Measurements from ENCODE around the gene IMPG2. TPM values are rescaled to one million over a fixed set of nuclear protein-coding genes. Genes with fewer than 3 reads are reported as not detected.
"Not testable (repeated sequence)": the region's sequence is repeated elsewhere in the genome, so short reads cannot be mapped to it uniquely, and the experiment has no call there.

The IMPG2 gene
- total RNA-seq, 4 donors from 2014 or later, result 0.62 to 0.96 (median 0.81) TPM

GRCh38 chr3:101311676-101312075 lies 8.7 kb downstream of the IMPG2 start:
- TF ChIP-seq POLR2AphosphoS5 (IDR thresholded peaks at IDR 0.05) (no peak), EP300 (IDR thresholded peaks at IDR 0.05) (no peak), POLR2A (IDR thresholded peaks at IDR 0.05) (no peak), CTCF (IDR thresholded peaks at IDR 0.05) (no peak)
- H3K4me3 ChIP-seq, result no peak overlapping the region
- H3K4me1 ChIP-seq, result peaks cover 3 to 24% (median 5%) of the 10 kb centered on the region in 3 donors
- 59 to 72% methylated on average over 2 of the region's 2 CpGs for WGBS, 2 donors (ENCODE audit: low coverage in 1 of 2)
- no peak overlapping the region for H3K27ac ChIP-seq
- peaks cover 0 to 18% (median 0%) of the 10 kb centered on the region in 3 donors for H3K9me3 ChIP-seq
- no peak for ATAC-seq
- no peaks in the 10 kb centered on the region for H3K36me3 ChIP-seq
- H3K27me3 ChIP-seq, result no peaks in the 10 kb centered on the region

DNA sequence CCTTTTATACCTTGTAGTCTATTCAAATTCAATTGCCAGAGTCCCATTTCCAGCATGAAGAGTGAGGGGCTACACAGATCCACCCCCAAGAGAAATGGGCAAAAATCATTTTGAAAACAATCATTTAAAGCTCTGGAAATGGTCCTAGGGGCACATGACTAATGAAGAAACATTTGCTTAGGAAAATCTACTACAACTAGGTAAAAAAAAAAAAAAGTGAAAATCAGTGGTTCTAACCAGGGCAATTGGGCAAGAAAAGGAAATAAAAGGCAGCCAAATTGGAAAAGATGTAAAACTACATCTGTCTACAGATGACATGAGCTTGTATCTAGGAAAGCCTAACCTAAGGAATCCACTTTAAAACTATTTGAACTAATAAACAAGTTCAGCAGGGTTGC lies 9.4 kb downstream of the IMPG2 start:
- H3K4me1 ChIP-seq, result peaks cover 3 to 24% (median 5%) of the 10 kb centered on the region in 3 donors
- peak overlapping the region in 2 of 4 donors; percentile 44 to 55 for H3K27ac ChIP-seq
- ATAC-seq, result no peak
- no peak overlapping the region for H3K4me3 ChIP-seq
- no peaks in the 10 kb centered on the region for H3K27me3 ChIP-seq
- TF ChIP-seq POLR2A (IDR thresholded peaks at IDR 0.05), result no peak
- no peak for TF ChIP-seq CTCF (IDR thresholded peaks at IDR 0.05)
- TF ChIP-seq EP300 (IDR thresholded peaks at IDR 0.05), result no peak
- no peak for TF ChIP-seq POLR2AphosphoS5 (IDR thresholded peaks at IDR 0.05)
- H3K9me3 ChIP-seq, result peaks cover 0 to 18% (median 0%) of the 10 kb centered on the region in 3 donors
- no peaks in the 10 kb centered on the region for H3K36me3 ChIP-seq

GRCh38 chr3:101308147-101308772 lies 12.1 kb downstream of the IMPG2 start:
- not testable (repeated sequence) for ATAC-seq, H3K27me3 ChIP-seq, H3K36me3 ChIP-seq, H3K4me3 ChIP-seq, H3K27ac ChIP-seq
- H3K4me1 ChIP-seq, result peaks cover 3 to 22% (median 5%) of the 10 kb centered on the region in 3 donors
- H3K9me3 ChIP-seq, result peaks cover 0 to 18% (median 0%) of the 10 kb centered on the region in 3 donors

GRCh38 chr3:101303836-101304235 lies 16.5 kb downstream of the IMPG2 start:
- no peak for ATAC-seq
- Histone ChIP-seq H3K27me3 (no peaks in the 10 kb centered on the region), H3K9me3 (peaks cover 0 to 14% (median 0%) of the 10 kb centered on the region in 3 donors), H3K4me3 (no peak overlapping the region), H3K36me3 (no peaks in the 10 kb centered on the region), H3K27ac (no peak overlapping the region), H3K4me1 (no peaks in the 10 kb centered on the region)
- no peak for TF ChIP-seq CTCF (IDR thresholded peaks at IDR 0.05)
- TF ChIP-seq EP300 (IDR thresholded peaks at IDR 0.05), result no peak
- no peak for TF ChIP-seq POLR2A (IDR thresholded peaks at IDR 0.05)
- no peak for TF ChIP-seq POLR2AphosphoS5 (IDR thresholded peaks at IDR 0.05)

DNA sequence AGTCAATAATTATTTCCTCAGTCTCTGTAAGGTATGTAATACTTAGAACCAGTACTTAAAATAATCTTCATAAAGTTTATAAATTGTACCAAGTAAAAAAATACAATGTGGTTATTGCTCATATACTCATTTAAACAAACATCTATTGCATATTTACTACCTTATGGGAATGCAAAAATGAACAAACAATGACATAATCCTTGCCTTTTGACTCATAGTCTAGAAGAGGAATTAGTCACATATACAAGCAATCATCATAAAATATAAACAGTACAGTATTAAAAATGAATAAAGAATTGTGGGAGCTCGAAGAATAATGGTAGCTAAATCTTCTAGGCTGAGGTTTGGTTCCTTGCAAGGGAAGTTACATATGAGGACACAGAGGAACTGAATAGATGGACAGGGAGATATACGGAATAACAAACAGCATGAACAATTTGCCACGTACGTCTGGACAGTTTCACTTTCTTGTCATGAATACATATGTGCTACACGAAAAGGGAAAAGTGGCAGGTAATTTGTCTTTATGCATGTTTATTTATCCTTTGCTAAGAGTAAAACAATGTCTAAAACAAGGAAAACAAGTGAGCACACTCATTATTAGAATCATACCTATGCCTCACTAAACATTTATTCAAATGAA lies 17.2 kb downstream of the IMPG2 start:
- H3K27me3 ChIP-seq, result no peaks in the 10 kb centered on the region
- H3K9me3 ChIP-seq, result peaks cover 0 to 8% (median 0%) of the 10 kb centered on the region in 3 donors
- no peaks in the 10 kb centered on the region for H3K4me1 ChIP-seq
- H3K27ac ChIP-seq, result no peak overlapping the region
- no peak overlapping the region for H3K4me3 ChIP-seq
- TF ChIP-seq POLR2AphosphoS5 (IDR thresholded peaks at IDR 0.05) (no peak), POLR2A (IDR thresholded peaks at IDR 0.05) (no peak), EP300 (IDR thresholded peaks at IDR 0.05) (no peak), CTCF (IDR thresholded peaks at IDR 0.05) (no peak)
- ATAC-seq, result no peak
- H3K36me3 ChIP-seq, result no peaks in the 10 kb centered on the region
- 31 to 36% methylated on average over 5 of the region's 5 CpGs for WGBS, 2 donors (ENCODE audit: low coverage in 1 of 2)
